ENCODE measurements around the gene RALA.

- no peak for TF ChIP-seq CTCF (IDR thresholded peaks at IDR 0.05 in 8 of 11, conservative IDR thresholded peaks at IDR 0.05 in 3 of 11)
- no peak for TF ChIP-seq POLR2AphosphoS5 (IDR thresholded peaks at IDR 0.05)
Measured at GRCh38 chr7:39757604-39758003, 134.2 kb downstream of the RALA start.
